ENCODE results near the gene ZNRD2.
"Not testable (repeated sequence)": the region's sequence is repeated elsewhere in the genome, so short reads cannot be mapped to it uniquely, and the experiment has no call there.

ZNRD2 gene

DNA sequence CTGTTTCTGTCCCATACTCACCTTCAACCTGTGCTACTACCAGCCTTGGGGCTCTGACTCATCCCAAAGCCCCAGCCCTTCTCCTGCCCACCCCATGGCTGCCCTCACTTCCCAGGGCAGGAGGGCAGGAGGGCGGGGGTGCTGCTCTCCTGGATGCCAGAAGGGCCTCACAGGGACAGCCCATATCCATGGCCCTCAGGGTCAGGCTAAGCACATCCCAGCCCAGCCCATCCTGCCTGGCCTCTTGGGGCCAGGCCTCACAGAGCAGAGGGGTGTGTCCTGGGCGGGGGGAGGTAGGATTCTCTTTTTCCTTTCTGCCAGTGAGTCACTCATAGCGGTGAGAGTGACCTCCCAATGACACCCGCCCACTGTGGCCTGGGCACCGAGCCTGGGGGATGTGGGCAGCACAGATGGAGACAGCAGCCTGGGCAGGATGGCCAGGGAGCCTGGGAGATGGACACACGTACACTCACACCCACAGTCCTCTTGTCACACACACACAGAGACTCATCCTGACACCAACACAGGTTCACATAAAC is 14.5 kb upstream of the ZNRD2 start:
- DNase-seq (ENCODE audit: low read depth, low spot score), result no peak

DNA sequence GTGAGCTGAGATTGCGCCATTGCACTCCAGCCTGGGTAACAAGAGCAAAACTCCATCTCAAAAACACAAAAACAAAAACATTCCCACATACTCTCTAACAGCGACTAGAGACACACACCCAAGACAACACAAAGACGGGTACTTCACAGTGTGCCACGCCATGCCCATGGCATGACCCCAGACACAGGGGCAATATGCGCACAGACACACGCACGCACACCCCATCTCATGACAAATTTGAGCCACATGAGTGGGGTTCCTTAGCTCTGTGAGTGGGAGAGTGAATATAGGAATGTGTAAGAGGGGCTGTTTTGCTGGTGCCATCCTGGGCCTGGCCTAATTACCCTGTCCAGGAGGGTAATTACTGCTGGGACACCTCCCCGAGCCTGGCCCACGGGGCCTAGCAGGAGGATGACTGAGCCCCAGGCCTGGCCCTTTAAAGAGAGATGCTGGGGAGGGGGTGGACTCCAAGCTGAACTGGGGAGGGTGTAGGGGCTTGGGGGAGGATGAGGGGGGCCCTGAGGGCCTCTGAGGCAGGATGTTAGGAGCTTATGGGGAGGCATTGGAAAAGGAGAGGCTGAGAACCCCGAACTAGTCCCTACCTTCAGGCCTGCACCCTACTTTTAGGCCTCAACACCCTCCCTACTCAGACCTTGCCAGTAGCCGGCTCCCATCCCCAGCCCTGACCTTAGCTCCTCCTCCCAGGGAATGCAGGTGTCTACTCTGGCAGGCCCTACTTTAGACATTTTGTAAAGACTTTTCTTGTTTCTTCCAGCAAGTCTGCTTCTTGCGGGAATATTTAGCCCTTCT is 13.6 kb upstream of the ZNRD2 start:
- no peak for DNase-seq (ENCODE audit: low read depth, low spot score)

DNA sequence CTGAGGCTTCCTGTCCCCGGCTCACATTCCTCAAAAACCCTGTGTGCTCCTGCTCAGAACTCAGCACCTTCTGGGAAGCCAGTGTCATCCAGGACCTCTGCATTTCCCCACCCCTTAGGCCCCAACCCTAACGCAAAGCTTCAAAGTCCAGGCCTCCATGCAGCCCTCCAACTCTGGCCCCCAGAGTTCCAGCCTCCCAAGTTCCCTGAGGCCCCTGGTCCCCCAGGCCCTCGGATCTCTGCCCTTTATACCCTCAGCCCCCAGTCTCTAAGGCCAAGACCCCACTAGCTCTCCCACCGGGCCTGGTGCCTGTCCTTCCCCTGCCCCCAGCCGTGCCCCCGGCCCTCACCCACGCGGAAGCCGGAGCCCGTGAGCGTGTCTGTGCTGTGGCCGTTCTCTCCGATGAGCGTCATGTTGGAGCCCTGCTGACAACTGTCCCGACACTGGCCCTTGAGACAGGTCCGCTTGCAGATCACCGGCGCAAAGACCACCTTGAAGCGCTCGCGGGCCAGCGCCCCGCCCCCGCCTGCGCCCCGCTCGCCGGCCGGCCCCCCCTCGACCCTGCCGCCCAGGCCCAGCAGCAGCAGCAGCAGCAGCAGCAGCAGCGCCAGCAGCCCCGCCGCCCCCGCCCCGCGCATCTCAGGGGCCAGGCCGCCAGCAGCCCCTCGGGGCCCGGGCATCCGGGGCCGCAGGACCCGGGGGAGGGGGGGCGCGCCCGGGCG is 12.8 kb upstream of the ZNRD2 start:
- DNase-seq (ENCODE audit: low read depth, low spot score), result no peak

DNA sequence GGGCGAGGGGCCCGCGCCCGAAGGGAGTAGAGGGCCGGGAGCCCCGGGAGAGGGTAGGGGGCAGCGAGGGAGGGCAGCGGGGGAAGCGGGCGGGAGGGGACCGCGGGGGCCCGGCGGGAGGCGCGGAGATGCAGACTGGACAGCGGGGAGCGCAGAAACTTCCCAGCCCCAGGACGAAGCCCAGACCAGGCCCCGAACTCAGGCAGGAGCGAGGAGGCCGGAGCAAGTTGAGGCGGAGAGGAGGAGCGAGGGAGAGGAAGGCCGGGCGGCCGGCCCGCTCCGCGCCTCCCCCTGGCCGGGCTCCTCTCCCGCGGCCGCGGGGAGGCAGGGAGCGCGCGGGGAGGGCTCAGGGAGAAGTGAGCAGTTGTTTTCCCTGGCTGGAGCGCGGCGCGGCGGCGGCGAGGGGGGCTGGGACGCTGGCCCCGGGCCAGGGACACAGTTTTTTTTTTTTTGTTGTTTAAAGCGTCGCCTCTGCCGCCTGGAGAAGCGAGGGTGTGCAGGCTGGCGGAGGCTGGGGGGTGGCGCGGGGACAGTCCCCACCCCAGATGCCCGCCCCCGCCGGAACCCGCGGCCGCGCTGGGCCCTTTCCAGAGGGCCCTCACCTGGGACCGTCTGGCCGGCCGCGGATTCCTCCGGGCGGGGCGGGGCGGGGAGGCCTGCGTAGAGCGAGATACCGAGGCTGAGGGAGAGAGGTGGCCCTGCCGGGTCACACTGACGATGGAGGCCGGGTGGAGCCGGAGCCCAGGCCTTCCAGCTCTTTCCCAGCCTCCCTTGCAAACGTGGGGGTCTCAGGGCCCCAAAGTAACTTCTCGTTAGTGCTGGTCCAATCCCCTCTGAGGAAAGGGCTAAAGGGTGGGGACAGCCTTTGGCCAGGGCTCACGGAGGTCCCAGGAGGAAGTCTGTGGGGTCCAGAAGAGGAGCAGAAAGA is 12.0 kb upstream of the ZNRD2 start, which contains the start of gene LTBP3:
Gene LTBP3 (minus strand): TSS at position 358 of the 928 bp plus-strand sequence. CDS start 400 bp downstream, outside the sequence.
- no peak for DNase-seq (ENCODE audit: low read depth, low spot score)

DNA sequence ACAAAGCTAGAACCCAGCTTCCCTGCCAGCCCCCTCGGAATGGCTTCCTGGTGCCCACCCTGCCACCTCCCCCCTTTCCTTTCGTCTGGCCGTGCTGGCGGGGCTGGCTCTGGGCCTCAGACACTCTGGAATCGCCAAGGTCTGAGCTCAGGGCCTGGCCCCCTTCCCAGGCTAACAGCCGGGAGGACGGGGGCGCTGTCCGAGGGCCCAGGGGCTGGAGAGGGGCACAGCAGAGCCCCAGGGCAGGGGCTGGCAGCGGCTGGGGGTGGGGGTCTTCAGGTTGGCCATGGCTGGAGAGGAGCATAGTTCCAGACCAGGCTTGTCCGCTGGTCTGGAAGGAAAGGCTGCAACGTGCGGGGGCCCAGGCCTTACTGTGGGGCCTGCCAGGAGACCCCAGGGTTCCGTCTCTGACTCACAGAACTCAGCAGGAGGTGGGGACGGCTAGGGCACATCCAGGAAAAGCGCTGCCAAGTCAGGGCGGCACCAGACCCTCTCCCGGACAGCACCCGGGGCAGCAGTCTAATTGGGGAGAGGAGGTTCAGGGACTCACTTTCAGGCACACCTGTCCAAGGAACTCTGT is 11.3 kb upstream of the ZNRD2 start:
- no peak for DNase-seq (ENCODE audit: low read depth, low spot score)

DNA sequence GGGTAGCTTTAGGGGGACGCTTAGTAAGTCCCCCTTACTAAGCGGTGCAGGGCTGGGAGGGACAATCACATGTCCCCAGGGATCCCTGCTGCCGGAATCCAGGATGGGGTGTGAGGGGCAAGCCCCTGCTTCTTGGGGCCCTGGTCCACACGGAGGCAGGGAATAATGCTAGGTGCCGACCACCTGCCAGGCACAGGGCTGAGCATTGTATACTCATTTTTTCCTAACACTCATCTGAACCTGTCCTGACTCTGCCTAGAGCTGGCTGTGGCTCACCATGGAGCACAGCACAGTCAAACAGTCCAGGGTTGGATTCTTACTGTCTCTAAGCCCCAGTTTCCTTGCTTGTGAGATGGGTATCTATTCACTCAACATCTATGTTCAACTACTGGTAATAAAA is 10.7 kb upstream of the ZNRD2 start:
- DNase-seq (ENCODE audit: low read depth, low spot score), result no peak

DNA sequence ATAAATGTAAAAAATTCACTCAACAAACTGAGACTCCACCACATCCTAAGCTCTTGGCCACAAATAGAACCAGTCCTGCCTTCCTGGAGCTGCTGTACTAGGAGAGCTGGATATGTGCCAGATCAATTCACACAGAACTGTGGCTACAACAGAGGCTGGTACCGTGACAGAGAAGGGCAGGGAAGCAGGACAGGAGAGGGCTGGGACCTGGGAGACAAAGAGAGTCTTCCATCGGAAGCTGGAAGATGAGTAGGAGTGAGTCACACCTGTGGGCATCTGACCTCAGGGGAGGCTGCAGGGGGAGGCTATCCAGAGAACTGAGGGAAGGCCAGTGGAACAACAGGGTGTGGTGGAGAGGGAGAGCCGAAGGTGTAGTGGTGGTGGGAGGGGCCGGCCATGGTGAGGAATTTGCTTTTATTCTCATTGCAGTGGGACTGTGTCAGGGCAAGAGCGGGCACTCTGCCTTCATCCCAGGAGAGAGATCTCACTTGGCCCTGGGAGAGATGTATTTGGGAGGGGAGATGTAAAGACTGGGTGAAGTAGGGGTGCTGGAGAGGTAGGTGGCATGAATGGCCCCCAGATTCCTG is 10.2 kb upstream of the ZNRD2 start:
- no peak for DNase-seq (ENCODE audit: low read depth, low spot score)

DNA sequence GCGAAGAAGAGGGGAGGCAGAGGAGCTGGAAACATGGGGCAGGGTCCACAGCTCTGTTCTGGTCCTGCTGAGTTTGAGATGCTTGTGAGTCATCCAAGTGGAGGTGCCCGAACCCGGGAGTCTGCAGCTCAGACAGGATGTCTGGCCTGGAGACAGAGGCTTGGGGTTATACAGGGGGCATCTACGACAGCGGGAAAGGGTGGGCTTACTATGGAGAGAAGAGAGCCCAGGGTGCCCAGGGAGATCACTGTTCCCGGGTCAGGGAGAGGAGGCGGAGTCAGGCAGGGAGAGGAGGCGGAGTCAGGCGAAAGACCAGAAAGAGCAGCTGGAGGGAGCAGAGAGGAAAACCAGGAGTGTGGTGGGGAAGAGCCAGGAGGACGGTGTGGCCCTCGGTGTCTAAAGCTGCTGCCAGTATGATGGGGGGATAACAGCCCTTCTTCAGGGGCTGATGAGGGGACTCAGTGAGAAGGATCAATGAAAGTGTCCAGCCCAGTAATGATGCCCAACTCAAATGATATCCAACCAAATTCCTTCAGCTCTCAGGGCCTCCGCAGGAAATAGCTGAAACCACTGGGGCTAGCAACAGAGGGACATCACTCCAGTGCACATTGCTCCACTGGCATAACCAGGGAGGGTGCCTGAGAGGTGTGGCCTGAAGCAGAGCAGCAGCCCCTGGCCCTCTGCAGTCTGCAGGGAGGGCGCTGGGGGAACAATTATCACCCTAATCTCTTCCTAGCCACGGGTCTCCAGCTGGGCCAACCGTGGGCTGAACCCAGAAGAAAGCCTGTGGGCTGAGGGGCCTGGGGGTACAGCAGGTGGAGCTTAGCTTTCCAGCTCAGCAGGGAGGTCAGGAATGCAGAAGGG is 9.5 kb upstream of the ZNRD2 start:
- peak; percentile 72 for DNase-seq (ENCODE audit: low read depth, low spot score)

DNA sequence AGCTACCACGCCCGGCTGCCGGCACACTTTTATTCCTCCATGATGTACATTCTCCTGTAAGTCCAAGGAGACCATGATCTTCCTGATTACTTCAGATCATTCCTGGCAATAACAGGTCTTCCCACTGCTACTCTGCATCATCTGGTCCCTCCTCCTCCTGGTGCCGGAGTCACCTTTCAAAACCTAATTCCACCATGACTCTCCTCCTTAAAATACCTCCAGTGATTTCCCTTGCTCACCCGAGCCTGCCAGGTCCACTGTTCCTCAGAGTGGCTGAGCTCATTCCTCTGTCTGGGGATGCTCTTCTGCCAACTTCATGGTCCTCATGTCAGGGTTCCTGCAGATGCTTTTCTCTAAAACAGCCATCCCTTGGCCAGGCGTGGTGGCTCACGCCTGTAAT is 8.3 kb upstream of the ZNRD2 start:
- no peak for DNase-seq (ENCODE audit: low read depth, low spot score)

DNA sequence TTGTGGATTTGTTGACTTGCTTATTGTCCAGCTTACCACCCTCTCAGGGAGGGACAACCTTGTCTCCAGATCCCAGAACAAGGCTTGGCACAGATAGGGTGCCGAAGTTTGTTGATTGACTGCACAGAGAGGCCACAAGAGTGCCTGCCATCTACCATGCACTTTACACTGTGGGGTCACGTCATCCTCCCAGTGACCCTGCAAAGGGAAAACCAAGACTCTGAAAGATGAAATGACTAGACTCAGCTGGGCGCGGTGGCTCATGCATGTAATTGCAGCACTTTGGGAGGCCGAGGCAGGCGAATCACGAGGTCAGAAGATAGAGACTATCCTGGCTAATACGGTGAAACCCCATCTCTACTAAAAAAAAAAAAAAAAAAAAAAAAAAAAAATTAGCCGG is 7.5 kb upstream of the ZNRD2 start:
- no peak for DNase-seq (ENCODE audit: low read depth, low spot score)

DNA sequence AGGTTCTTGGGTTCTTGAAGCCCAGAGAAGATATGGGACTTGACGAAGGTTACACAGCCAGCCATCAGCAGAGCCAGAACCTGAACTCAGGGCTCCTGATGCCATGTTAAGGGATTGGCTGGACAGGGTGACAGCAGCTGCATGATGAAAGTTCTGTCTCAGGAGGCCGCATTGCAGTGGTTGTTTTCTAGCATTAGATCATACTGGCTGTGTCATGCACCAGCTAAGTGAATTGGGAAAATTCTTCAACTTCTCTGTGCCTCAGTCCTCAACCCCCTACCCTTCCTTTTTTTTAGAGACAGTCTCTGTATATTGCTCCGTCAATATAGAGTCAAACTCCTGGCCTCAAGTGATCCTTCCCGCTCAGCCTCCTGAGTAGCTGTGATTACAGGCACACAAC is 6.7 kb upstream of the ZNRD2 start:
- DNase-seq (ENCODE audit: low read depth, low spot score), result no peak

DNA sequence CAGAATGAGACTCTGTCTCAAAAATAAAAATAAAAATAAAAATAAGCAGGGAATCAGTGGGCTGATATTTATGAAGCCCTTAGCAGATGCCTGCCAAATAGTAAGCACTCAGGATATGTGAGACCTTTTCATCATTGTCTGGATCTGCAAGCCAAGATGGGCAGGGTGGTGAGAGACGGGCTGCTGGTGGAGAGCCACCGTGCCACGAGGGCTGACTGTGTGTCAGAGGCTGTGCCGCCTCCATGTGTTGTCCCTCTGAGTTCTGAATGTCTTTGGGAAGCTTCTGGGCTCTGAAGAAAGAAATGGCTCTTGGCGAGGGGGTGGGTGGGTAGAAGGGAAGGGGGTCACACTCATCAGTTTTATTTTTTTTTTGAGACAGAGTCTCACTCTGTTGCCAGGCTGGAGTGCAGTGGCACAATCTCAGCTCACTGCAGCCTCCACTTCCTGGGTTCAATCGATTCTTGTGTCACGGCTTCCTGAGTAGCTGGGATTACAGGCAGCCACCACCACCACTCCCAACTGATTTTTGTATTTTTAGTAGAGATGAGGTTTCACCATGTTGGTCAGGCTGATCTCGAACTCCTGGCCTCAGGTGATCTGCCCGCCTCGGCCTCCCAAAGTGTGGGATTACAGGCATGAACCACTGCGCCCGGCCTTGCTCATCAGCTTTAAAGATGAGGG is 5.3 kb upstream of the ZNRD2 start:
- not testable (repeated sequence) for DNase-seq (ENCODE audit: low read depth, low spot score)

DNA sequence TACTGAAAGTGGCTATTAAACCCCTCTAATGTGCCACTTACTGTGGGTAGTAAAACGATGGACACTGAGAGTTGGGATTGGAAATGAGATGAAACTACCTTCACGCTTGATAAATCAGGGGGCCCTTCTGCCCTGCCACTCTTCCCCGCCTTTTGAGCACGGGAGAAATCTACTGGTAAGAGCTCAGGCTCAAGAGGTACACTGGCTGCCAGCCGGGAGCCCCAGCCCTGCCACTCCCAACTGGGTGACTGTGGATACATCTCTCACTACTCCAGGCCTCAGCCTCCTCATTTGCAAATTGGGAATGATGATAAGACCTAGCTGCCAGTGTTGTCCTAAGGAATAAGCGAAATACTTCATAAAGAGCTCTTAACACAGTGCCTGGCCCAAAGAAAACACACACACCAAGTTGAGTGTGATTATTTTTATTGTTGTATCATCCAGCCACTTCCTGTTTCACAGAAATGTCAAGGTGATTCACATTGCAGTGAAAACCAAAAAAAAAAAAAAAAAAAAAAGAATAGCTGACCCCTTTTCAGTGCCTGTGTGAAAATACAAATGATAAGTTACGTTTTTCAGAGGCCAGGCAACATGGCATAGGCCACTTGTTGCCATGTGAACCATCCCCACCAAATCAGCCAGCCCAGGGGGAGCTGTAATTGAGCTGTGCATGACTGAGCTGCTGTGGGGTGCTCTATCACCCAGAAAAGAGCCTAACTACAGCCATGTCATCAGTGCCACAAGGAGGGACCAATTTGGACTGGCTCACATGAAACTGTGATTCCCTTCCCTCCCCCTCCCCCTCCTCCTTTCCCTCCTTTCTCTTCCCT is 4.4 kb upstream of the ZNRD2 start:
- DNase-seq (ENCODE audit: low read depth, low spot score), result no peak

DNA sequence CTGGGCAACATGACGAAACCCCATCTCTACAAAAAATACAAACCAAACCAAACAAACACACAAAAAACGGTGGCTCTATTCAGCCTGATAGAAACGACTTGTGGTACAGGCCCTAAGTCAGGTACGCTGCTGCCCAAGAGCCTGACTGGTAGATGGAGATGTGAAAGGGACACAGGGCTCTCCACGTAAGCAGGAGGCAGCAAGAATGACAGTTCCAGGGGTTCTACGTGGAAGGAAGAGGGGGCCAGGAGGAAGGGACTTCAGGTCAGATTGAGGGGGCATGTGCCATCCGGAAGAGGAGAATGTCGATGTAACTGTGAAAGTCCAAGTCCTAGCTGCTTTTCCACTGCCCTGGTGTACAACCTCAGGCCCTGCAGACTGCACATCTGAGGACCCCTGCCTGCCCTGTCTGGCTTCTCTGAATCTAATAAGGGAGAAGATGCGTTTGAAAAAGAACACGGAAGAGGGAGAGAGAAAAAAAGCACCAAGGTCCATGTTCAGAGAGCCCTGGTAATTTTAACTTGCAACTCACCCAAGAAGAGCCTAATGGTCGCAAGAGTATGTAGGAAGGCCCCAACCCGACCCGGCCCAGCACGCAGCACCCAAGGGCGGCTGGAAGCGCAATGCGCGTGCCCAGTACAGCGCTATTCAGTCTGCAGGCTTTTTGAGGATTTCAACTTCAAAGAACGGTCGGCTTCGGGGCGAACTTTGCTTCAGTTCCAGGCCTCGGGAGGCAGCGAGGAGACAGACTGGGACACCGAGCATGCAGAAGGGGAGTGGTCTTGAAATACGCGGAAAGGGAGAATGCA is 909 bp upstream of the ZNRD2 start:
- no peak for DNase-seq (ENCODE audit: low read depth, low spot score)

DNA sequence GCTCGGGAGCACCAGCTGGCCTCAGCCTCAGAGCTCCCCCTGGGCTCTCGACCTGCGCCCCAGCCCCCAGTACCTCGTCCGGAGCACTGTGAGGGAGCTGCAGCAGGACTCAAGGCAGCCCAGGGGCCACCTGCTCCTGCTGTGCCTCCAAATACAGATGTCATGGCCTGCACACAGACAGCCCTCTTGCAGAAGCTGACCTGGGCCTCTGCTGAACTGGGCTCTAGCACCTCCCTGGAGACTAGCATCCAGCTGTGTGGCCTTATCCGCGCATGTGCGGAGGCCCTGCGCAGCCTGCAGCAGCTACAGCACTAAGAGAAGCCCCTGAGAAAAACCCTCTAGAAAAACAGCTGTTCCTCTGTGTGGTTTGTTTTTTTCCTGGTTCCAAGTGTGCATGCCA is 1.1 kb downstream of the ZNRD2 start:
- no peak for DNase-seq (ENCODE audit: low read depth, low spot score)

DNA sequence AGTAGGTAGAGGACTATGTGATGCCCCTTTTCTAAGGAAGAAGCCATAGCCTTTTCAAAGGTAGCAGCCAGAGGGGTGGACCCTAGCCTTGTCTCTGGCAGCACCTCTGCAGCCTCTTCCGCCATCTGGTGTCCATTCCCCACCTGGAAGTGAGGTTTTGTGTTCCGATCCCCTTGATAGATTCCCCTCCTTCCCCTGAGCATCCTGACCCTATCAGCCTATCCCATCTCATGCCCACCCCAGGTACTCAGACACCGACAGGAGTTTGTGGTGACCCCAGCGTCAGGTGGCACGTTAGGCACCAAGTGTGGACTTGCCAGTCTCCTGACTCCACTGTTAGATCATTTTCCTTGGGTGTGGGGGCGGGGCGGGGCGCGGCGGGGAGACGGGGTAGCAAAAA is 1.7 kb downstream of the ZNRD2 start:
- no peak for DNase-seq (ENCODE audit: low read depth, low spot score)

DNA sequence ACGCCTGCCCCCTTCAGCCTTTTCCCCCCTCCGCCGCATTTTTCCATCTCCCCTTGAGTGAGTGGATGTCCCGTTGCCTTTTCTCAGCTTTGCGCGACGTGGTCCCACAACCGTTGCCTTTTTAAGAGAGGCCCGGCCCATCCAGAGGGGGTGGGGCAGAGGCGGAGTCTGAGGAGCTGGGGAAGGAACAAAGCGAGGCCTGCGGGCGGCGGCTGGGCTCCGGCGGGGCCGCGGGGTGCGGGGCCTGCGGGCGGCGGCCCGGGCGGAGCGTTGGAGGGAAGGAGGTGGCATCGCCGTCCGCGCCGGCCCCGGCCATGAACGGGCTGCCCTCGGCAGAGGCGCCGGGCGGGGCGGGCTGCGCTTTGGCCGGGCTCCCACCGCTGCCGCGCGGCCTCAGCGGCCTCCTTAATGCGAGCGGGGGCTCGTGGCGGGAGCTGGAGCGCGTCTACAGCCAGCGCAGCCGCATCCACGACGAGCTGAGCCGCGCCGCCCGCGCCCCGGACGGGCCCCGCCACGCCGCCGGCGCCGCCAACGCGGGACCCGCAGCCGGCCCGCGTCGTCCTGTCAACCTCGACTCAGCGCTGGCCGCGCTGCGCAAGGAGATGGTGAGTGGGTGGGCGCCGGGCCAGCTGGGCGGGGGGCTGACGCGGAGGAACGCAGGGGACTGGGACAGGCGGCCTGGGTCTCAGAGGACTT is 2.2 kb downstream of the ZNRD2 start, which contains the start of gene FAM89B:
Gene FAM89B (plus strand): TSS at position 183 of the 696 bp plus-strand sequence. CDS start 132 bp downstream, at position 315.
- DNase-seq (ENCODE audit: low read depth, low spot score), result no peak
